Transverse colon (tissue), 3 donors: Measurements from ENCODE around the gene PPP6R3.

Experiments used
- EP300 ChIP-seq: sonication (generic); formaldehyde crosslinking; IDR thresholded peaks from one replicate; pipeline ENCODE4 v1.6.1; 2017; ENCODE audit warnings: antibody characterized with exemption, low read depth
- POLR2A ChIP-seq: fragments of 450-650 bp; IDR thresholded peaks from one replicate; pipeline ENCODE4 v1.6.1; 2016; ENCODE audit warnings: antibody characterized with exemption, mild to moderate bottlenecking, moderate library complexity
- TF ChIP-seq, protein P1 (sequence below), 5 experiments: fragments of 200-600 bp in 3 of 5; fragments of 450-650 bp in 2 of 5; sonication (generic) in 3 of 5; IDR thresholded peaks; 1 replicate in 2 of 5; 2 replicates in 3 of 5; pipeline ENCODE4 v1.5.1; 2016 to 2017; ENCODE audit warnings: antibody characterized with exemption in 5 of 5, inconsistent platforms in 3 of 5, mild to moderate bottlenecking in 2 of 5, moderate library complexity in 1 of 5

DNA sequence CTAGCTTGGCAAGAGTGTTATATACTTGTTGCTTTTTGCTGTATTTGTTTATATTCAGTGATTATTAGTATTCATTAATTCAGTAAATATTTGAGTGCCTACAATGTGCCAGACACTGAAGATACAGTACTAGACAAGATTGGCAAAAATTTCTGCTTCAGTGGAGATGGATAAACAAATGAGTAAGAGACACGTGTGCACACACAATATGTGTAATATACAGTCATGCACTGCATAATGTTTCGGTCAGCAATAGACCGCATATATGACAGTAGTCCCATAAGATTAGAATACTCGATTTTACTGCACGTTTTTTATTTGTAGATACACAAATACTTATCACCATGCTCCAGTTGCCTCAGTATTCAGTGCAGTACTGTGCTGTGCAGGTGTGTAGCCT lies 118.9 kb downstream of the PPP6R3 start:
- no peak for TF ChIP-seq POLR2A
- TF ChIP-seq EP300 = no peak
- TF ChIP-seq, protein P1, sequence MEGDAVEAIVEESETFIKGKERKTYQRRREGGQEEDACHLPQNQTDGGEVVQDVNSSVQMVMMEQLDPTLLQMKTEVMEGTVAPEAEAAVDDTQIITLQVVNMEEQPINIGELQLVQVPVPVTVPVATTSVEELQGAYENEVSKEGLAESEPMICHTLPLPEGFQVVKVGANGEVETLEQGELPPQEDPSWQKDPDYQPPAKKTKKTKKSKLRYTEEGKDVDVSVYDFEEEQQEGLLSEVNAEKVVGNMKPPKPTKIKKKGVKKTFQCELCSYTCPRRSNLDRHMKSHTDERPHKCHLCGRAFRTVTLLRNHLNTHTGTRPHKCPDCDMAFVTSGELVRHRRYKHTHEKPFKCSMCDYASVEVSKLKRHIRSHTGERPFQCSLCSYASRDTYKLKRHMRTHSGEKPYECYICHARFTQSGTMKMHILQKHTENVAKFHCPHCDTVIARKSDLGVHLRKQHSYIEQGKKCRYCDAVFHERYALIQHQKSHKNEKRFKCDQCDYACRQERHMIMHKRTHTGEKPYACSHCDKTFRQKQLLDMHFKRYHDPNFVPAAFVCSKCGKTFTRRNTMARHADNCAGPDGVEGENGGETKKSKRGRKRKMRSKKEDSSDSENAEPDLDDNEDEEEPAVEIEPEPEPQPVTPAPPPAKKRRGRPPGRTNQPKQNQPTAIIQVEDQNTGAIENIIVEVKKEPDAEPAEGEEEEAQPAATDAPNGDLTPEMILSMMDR (IDR thresholded peaks at IDR 0.05) = no peak
